Caki2 (cell line): ENCODE data around the gene CREB3L1. TPM values are rescaled to one million over a fixed set of nuclear protein-coding genes. Genes with fewer than 3 reads are reported as not detected.

Experiments used
- DNase-seq: peaks from one replicate; pipeline ENCODE4 v3.0.0-alpha.2; 2015; ENCODE audit warnings: low read depth
- in situ Hi-C: cut with HindIII; loops from 2 replicates; pipeline ENCODE4 v1.10.0; 2016; ENCODE audit warnings: low sequenced_read_pairs, low pct_unique_long_range_greater_than_20kb, mixed read lengths
- total RNA-seq: library from RNA; depleted of rRNA; stranded (reverse); fragments of >200 nt; shearing (Covaris generic); gene quantifications from 2 replicates; pipeline ENCODE4 v1.2.3, GENCODE V29; 2014; ENCODE audit warnings: low replicate concordance; rRNA removed

Gene CREB3L1
- total RNA-seq, 1 experiment from 2014 or later = not detected

GRCh38 chr11:46364791-46365190 is 87.3 kb downstream of the CREB3L1 start:
- no peak for DNase-seq
- in situ Hi-C loops = no loop called here

GRCh38 chr11:46366260-46366659 is 88.8 kb downstream of the CREB3L1 start:
- no peak for DNase-seq
- in situ Hi-C loops = no loop called here

- no peak for DNase-seq
- in situ Hi-C loops = no loop called here
Measured at GRCh38 chr11:46366661-46367161, 89.2 kb downstream of the CREB3L1 start.

DNA sequence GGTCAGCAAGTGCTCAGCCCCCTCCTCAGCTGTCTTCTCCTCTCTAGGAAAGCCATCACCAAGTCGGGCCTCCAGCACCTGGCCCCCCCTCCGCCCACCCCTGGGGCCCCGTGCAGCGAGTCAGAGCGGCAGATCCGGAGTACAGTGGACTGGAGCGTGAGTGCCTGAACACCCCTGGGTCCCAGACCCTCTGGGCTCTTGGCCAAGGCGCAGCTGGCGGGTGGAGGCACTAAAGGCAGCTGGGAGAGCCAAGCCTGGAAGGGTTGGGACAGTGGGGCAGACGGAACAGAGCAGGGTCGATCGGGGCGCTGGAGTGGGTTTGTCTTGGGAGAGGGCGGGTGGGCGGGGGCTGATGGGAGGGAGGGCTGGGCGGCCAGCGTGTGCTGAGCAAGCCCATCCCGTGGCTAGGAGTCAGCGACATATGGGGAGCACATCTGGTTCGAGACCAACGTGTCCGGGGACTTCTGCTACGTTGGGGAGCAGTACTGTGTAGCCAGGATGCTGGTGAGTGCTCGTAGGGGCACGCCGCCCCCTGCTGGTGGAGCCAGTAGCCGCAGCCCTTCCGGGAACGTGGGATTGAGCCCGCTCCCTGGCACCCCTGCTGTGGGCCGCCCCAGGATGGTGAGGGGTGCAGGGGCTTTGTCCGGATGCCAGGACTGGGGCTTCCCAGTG is 89.9 kb downstream of the CREB3L1 start:
- in situ Hi-C loops = no loop called here
- no peak for DNase-seq

DNA sequence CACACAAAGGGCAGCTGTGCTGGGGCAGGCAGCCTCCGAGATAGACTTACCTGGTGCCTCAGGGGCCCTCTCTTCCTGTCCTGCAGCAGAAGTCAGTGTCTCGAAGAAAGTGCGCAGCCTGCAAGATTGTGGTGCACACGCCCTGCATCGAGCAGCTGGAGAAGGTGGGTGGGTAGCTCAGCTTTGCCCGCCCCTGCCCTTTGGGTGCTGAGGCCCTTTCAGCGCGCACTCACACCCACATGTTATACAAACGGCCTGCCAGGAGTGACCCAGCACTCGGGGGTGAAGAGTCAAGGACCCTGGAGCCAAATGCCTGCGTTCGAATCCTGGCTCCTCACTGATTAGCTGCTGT is 90.4 kb downstream of the CREB3L1 start:
- DNase-seq = no peak
- in situ Hi-C loops = no loop called here

- in situ Hi-C loops = no loop called here
- peak; percentile 57 for DNase-seq
Measured at GRCh38 chr11:46369458-46370152, 92.1 kb downstream of the CREB3L1 start.

DNA sequence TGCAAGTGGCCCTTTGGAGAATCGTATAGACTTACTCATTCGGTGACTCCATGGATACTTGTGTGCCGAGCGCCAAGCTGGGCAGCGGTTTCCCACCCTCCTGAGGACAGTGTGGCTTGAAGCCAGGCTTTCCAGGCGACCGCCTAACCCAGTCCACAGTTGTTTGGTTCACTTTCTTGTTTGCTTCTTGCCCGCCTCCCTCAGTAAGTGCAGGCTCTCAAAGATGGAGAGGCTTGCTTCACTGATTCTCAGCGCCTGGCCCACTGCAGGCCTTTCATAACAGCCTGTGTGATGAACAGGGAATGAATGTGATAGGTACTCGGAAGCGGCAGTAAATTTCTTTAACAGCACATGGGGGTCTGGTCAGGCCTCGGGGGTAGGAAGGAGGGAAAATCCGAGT is 92.8 kb downstream of the CREB3L1 start:
- in situ Hi-C loops = no loop called here

More for the DNA sequence above, 92.8 kb downstream of the CREB3L1 start:
- no peak for DNase-seq

Other genes starting within 250 kb of the CREB3L1 start
- 1.2 and 12.0 TPM in 2 replicates for gene PHF21A, start 156.2 kb upstream of the CREB3L1 start, total RNA-seq
- 17.2 and 24.5 TPM in 2 replicates for gene DGKZ, start 69.8 kb downstream of the CREB3L1 start, total RNA-seq
- 155 and 185 TPM in 2 replicates for gene MDK, start 104.0 kb downstream of the CREB3L1 start, total RNA-seq
- 3.2 TPM in 1 of 2 replicates, not detected in the other for gene CHRM4, start 114.1 kb downstream of the CREB3L1 start, total RNA-seq